A673 (cell line): ENCODE data around the gene ERGIC1. TPM values are rescaled to one million over a fixed set of nuclear protein-coding genes. Genes with fewer than 3 reads are reported as not detected.

Source experiments
- BruUV-seq: library from RNA; stranded (reverse); fragments of 400-500 nt; replicated peaks from 2 replicates; lab custom pipeline; 2021; lab: Mats Ljungman, UMichigan
- CTCF ChIA-PET: fragments of 300-600 bp; sonication (Branson Sonifier 250); formaldehyde crosslinking; loops from one replicate; lab custom pipeline; 2022; ENCODE audit warnings: antibody characterized with exemption; lab: Charles Lee
- POLR2A ChIA-PET: fragments of 300-600 bp; sonication (Branson Sonifier 250); formaldehyde crosslinking; loops from one replicate; lab custom pipeline; 2022; ENCODE audit warnings: antibody characterized with exemption; ENCODE audit not compliant: low non-redundant PET; lab: Charles Lee
- DNase-seq: peaks from one replicate; pipeline ENCODE4 v3.0.0-alpha.2; 2015; ENCODE audit warnings: low spot score
- H3K27ac ChIP-seq: fragments of 200-600 bp; sonication (generic); 2 replicates; pipeline ENCODE4 v1.5.1; 2016; ENCODE audit warnings: mixed run types, low read depth, mild to moderate bottlenecking, mixed read lengths, antibody characterized with exemption, low read length; ENCODE audit not compliant: poor library complexity, severe bottlenecking
- H3K27me3 ChIP-seq: fragments of 200-600 bp; sonication (generic); replicated peaks from 2 replicates; pipeline ENCODE4 v1.6.1; 2017; ENCODE audit warnings: mixed run types, low read depth, mild to moderate bottlenecking, mixed read lengths, antibody characterized with exemption, low read length; ENCODE audit not compliant: insufficient read depth, poor library complexity
- H3K36me3 ChIP-seq: fragments of 200-600 bp; sonication (generic); 2 replicates; pipeline ENCODE4 v1.6.1; 2016; ENCODE audit warnings: mixed run types, mild to moderate bottlenecking, mixed read lengths, antibody characterized with exemption, low read length; ENCODE audit not compliant: insufficient read depth, poor library complexity, severe bottlenecking
- H3K4me1 ChIP-seq: fragments of 200-600 bp; sonication (generic); 2 replicates; pipeline ENCODE4 v1.6.1; 2017; ENCODE audit warnings: mixed run types, mild to moderate bottlenecking, mixed read lengths, antibody characterized with exemption, low read length; ENCODE audit not compliant: insufficient read depth, poor library complexity, severe bottlenecking
- H3K4me3 ChIP-seq: fragments of 200-600 bp; sonication (generic); 2 replicates; pipeline ENCODE4 v1.5.1; 2016; ENCODE audit warnings: low read depth, mixed run types, mild to moderate bottlenecking, mixed read lengths, low read length; ENCODE audit not compliant: poor library complexity, severe bottlenecking
- H3K9me3 ChIP-seq: fragments of 200-600 bp; sonication (generic); 2 replicates; pipeline ENCODE4 v1.6.1; 2016; ENCODE audit warnings: mixed run types, low read depth, mild to moderate bottlenecking, mixed read lengths, antibody characterized with exemption, low read length; ENCODE audit not compliant: poor library complexity, severe bottlenecking
- CTCF ChIP-seq: fragments of 300-800, 200-600 bp; sonication (generic); conservative IDR thresholded peaks from 2 replicates; pipeline ENCODE4 v1.5.1; 2017; ENCODE audit warnings: low read depth, mild to moderate bottlenecking, antibody characterized with exemption, low read length, moderate library complexity, mixed read lengths
- EZH2 ChIP-seq: fragments of 200-600 bp; sonication (generic); IDR thresholded peaks from 2 replicates; pipeline ENCODE4 v1.6.1; 2017; ENCODE audit warnings: borderline replicate concordance, low read depth, mild to moderate bottlenecking, mixed read lengths, antibody characterized with exemption, low read length; ENCODE audit not compliant: poor library complexity, severe bottlenecking
- intact Hi-C: fragments of 100-400 bp; cut with micrococcal nuclease; formaldehyde crosslinking; loops from one replicate; pipeline ENCODE4 v1.10.0; 2022; ENCODE audit not compliant: unreplicated experiment
- total RNA-seq: library from RNA; stranded (reverse); gene quantifications from 2 replicates; pipeline ENCODE4 v1.2.3, GENCODE V29; 2021

The ERGIC1 gene
- total RNA-seq, 1 experiment from 2014 or later = 44.2 TPM

- POLR2A ChIA-PET = no interaction called here
- H3K36me3 ChIP-seq = no peaks in the 10 kb centered on the region
- CTCF ChIA-PET = no interaction called here
- H3K4me3 ChIP-seq = no peak overlapping the region
- no peak for DNase-seq
- H3K27ac ChIP-seq = no peak overlapping the region
- no peaks in the 10 kb centered on the region for H3K9me3 ChIP-seq
- intact Hi-C loops = no loop called here
- TF ChIP-seq EZH2 = no peak
- no peak for TF ChIP-seq CTCF
- H3K27me3 ChIP-seq = no peaks in the 10 kb centered on the region
- no TSS peak for BruUV-seq
- no peaks in the 10 kb centered on the region for H3K4me1 ChIP-seq
Observed at GRCh38 chr5:172798422-172799215, 35.4 kb upstream of the ERGIC1 start.

GRCh38 chr5:172799416-172799815, 34.6 kb upstream of the ERGIC1 start:
- intact Hi-C loops = no loop called here
- H3K9me3 ChIP-seq = no peaks in the 10 kb centered on the region
- no peaks in the 10 kb centered on the region for H3K4me1 ChIP-seq
- TF ChIP-seq EZH2 (no peak), CTCF (no peak)
- H3K4me3 ChIP-seq = no peak overlapping the region
- DNase-seq = no peak
- no peak overlapping the region for H3K27ac ChIP-seq
- no TSS peak for BruUV-seq
- H3K27me3 ChIP-seq = no peaks in the 10 kb centered on the region
- CTCF ChIA-PET = no interaction called here
- H3K36me3 ChIP-seq = no peaks in the 10 kb centered on the region
- POLR2A ChIA-PET = no interaction called here

GRCh38 chr5:172800088-172800551, 33.9 kb upstream of the ERGIC1 start:
- TF ChIP-seq EZH2 (no peak), CTCF (no peak)
- Histone ChIP-seq H3K36me3 (no peaks in the 10 kb centered on the region), H3K27ac (no peak overlapping the region), H3K4me1 (no peaks in the 10 kb centered on the region), H3K4me3 (no peak overlapping the region), H3K9me3 (no peaks in the 10 kb centered on the region), H3K27me3 (no peaks in the 10 kb centered on the region)
- POLR2A ChIA-PET = no interaction called here
- no peak for DNase-seq
- CTCF ChIA-PET = no interaction called here
- no TSS peak for BruUV-seq
- intact Hi-C loops = no loop called here
